PC-9 (cell line): ENCODE results near the gene ACTR5. TPM values are rescaled to one million over a fixed set of nuclear protein-coding genes. Genes with fewer than 3 reads are reported as not detected.

ENCODE experiments used
- BruUV-seq: library from RNA; stranded (reverse); fragments of 400-500 nt; replicated peaks from 2 replicates; lab custom pipeline; 2021; lab: Mats Ljungman, UMichigan
- CTCF ChIA-PET: fragments of 300-600 bp; sonication (Branson Sonifier 250); formaldehyde crosslinking; loops from one replicate; lab custom pipeline; 2022; ENCODE audit warnings: antibody characterized with exemption; lab: Charles Lee
- POLR2A ChIA-PET: fragments of 300-600 bp; sonication (Branson Sonifier 250); formaldehyde crosslinking; loops from one replicate; lab custom pipeline; 2022; ENCODE audit warnings: antibody characterized with exemption; ENCODE audit not compliant: unreplicated experiment; lab: Charles Lee
- DNase-seq, 2 experiments: peaks; one replicate each; pipeline versions ENCODE4 v3.0.0 to v3.0.0-alpha.2; 2015 to 2022; ENCODE audit warnings: mixed read lengths in 1 of 2
- H2AFZ ChIP-seq: fragments of 200-600 bp; sonication (generic); 2 replicates; pipeline ENCODE4 v1.8.1; 2017; ENCODE audit warnings: antibody characterized with exemption
- H3F3A ChIP-seq: fragments of 200-600 bp; sonication (generic); 2 replicates; pipeline ENCODE4 v1.8.1; 2017; ENCODE audit warnings: antibody characterized with exemption, mild to moderate bottlenecking, low read depth; ENCODE audit not compliant: insufficient read depth
- H3K27ac ChIP-seq: fragments of 200-600 bp; sonication (generic); 2 replicates; pipeline ENCODE4 v1.6.1; 2016; ENCODE audit warnings: mixed run types
- H3K27me3 ChIP-seq: fragments of 200-600 bp; sonication (generic); 2 replicates; pipeline ENCODE4 v1.6.1; 2016; ENCODE audit warnings: low read depth, mixed run types; ENCODE audit not compliant: insufficient read depth
- H3K36me3 ChIP-seq: fragments of 200-600 bp; sonication (generic); 2 replicates; pipeline ENCODE4 v1.6.1; 2016; ENCODE audit warnings: low read depth, mixed run types
- H3K4me1 ChIP-seq: fragments of 200-600 bp; sonication (generic); replicated peaks from 2 replicates; pipeline ENCODE4 v1.6.1; 2016; ENCODE audit warnings: mixed run types; ENCODE audit not compliant: insufficient read depth
- H3K4me2 ChIP-seq: fragments of 200-600 bp; sonication (generic); 2 replicates; pipeline ENCODE4 v1.6.1; 2017; ENCODE audit warnings: mixed run types
- H3K4me3 ChIP-seq: fragments of 200-600 bp; sonication (generic); 2 replicates; pipeline ENCODE4 v1.6.1; 2016; ENCODE audit warnings: mixed run types
- H3K79me2 ChIP-seq: fragments of 200-600 bp; sonication (generic); 2 replicates; pipeline ENCODE4 v1.6.1; 2017; ENCODE audit warnings: low read depth, mixed run types
- H3K9me2 ChIP-seq: fragments of 200-600 bp; sonication (generic); 2 replicates; pipeline ENCODE4 v1.8.1; 2017; ENCODE audit warnings: mild to moderate bottlenecking; ENCODE audit not compliant: insufficient read depth
- H3K9me3 ChIP-seq: fragments of 200-600 bp; sonication (generic); 2 replicates; pipeline ENCODE4 v1.8.1; 2016; ENCODE audit warnings: low read depth; ENCODE audit not compliant: insufficient read depth
- H4K20me1 ChIP-seq: fragments of 200-600 bp; sonication (generic); 2 replicates; pipeline ENCODE4 v1.8.1; 2017; ENCODE audit not compliant: insufficient read depth
- CTCF ChIP-seq: fragments of 200-600 bp; sonication (generic); conservative IDR thresholded peaks from 2 replicates; pipeline ENCODE4 v1.6.1; 2017; ENCODE audit warnings: mixed run types, antibody characterized with exemption, mild to moderate bottlenecking, moderate library complexity
- EZH2 ChIP-seq: fragments of 200-600 bp; sonication (generic); IDR thresholded peaks from 2 replicates; pipeline ENCODE4 v1.8.0; 2017; ENCODE audit warnings: antibody characterized with exemption, low read depth
- intact Hi-C: fragments of 100-400 bp; cut with micrococcal nuclease; formaldehyde crosslinking; loops from one replicate; pipeline ENCODE4 v1.10.0; 2022; ENCODE audit not compliant: unreplicated experiment
- total RNA-seq: library from RNA; stranded (reverse); gene quantifications from 2 replicates; pipeline ENCODE4 v1.2.3, GENCODE V29; 2021

The ACTR5 gene
- total RNA-seq, 1 experiment from 2014 or later, result 7.8 TPM

DNA sequence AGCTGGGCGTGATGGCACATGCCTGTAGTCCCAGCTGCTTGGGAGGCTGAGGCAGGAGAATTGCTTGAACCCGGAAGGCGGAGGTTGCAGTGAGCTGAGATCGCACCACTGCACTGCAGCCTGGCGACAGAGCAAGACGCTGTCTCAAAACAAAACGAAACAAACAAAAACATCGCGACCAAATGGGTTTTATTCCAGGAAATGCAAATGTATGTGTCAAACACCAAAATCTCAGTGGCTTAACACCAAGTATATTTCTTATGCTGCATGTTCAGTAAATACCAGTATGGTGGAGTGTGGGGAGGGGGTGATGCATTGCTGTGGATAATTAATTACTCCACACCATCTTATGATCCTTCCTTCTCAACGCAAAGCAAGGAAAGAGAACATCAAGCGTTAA is 28.1 kb downstream of the ACTR5 start:
- ChIA-PET POLR2A (no interaction called here), CTCF (interaction anchor here (0.6 to 1.0 kb wide), 2 partner anchors 15 to 95 kb away, joined by 4 to 5 read pairs; no protein-coding TSS in a partner anchor)
- BruUV-seq, result no TSS peak
- no peak for TF ChIP-seq EZH2
- TF ChIP-seq CTCF, result no peak
- Histone ChIP-seq H3K9me2 (no peaks in the 10 kb centered on the region), H3K4me3 (no peak overlapping the region), H3K27ac (no peak overlapping the region), H4K20me1 (no peaks in the 10 kb centered on the region), H3K9me3 (no peaks in the 10 kb centered on the region), H3K27me3 (no peaks in the 10 kb centered on the region), H3K36me3 (no peaks in the 10 kb centered on the region), H3K79me2 (no peaks in the 10 kb centered on the region), H3K4me2 (no peak overlapping the region), H3K4me1 (peaks cover 13% of the 10 kb centered on the region), H3F3A (peaks cover 16% of the 10 kb centered on the region; the same call in 1 of the 2 replicates), H2AFZ (no peak overlapping the region)
- intact Hi-C loops, result no loop called here
- DNase-seq, result no peak

GRCh38 chr20:38779247-38780097 is 31.2 kb downstream of the ACTR5 start:
- H2AFZ ChIP-seq, result no peak overlapping the region
- intact Hi-C loops, result no loop called here
- ChIA-PET POLR2A (no interaction called here), CTCF (interaction anchor here (1.5 kb wide), 1 partner anchor 11 kb away, joined by 3 read pairs; no protein-coding TSS in a partner anchor)
- H3K27me3 ChIP-seq, result no peaks in the 10 kb centered on the region
- H4K20me1 ChIP-seq, result no peaks in the 10 kb centered on the region
- no peaks in the 10 kb centered on the region for H3K36me3 ChIP-seq
- peak overlapping the region; percentile 56 for H3K4me2 ChIP-seq
- no TSS peak for BruUV-seq
- TF ChIP-seq EZH2 (no peak), CTCF (no peak)
- no peaks in the 10 kb centered on the region for H3K9me3 ChIP-seq
- peaks cover 16% of the 10 kb centered on the region; the same call in 1 of the 2 replicates for H3F3A ChIP-seq
- peaks cover 13% of the 10 kb centered on the region for H3K4me1 ChIP-seq
- no peak overlapping the region for H3K27ac ChIP-seq
- H3K79me2 ChIP-seq, result no peaks in the 10 kb centered on the region
- no peak overlapping the region for H3K4me3 ChIP-seq
- H3K9me2 ChIP-seq, result no peaks in the 10 kb centered on the region
- DNase-seq, result peak; percentile 62 to 79

DNA sequence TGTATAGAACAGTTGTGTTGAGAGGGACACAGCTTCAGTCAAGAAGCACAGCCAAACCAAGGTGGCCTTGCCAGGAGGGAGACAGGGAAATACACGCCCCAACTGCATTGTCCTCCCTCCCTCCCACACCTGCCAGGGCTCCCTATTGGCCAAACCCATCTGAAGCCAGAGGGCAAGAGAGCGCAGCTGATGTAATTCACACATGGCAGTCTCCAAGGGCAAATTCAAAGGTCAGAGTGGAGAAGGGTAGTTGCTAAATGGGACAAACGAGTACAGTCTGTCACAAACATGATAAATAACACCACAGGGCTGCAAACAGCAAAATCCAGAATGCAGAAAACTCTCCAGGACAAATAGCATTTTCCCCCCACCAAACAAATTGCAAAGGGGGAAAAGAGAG is 34.0 kb downstream of the ACTR5 start:
- Histone ChIP-seq H3K27me3 (no peaks in the 10 kb centered on the region), H2AFZ (no peak overlapping the region), H3K9me3 (no peaks in the 10 kb centered on the region), H3K4me2 (no peak overlapping the region), H4K20me1 (no peaks in the 10 kb centered on the region), H3K36me3 (no peaks in the 10 kb centered on the region), H3K27ac (no peak overlapping the region), H3K4me1 (peaks cover 13% of the 10 kb centered on the region), H3F3A (peaks cover 16% of the 10 kb centered on the region), H3K9me2 (no peaks in the 10 kb centered on the region), H3K4me3 (no peak overlapping the region), H3K79me2 (no peaks in the 10 kb centered on the region)
- CTCF ChIA-PET, result no interaction called here
- POLR2A ChIA-PET, result no interaction called here
- no TSS peak for BruUV-seq
- DNase-seq, result no peak
- TF ChIP-seq CTCF (no peak), EZH2 (no peak)
- intact Hi-C loops, result no loop called here
